ENCODE measurements around the gene EEFSEC. TPM values are rescaled to one million over a fixed set of nuclear protein-coding genes. Genes with fewer than 3 reads are reported as not detected.

The EEFSEC gene
- polyA plus RNA-seq, 1 donor from 2014 or later, result 4.6 TPM

DNA sequence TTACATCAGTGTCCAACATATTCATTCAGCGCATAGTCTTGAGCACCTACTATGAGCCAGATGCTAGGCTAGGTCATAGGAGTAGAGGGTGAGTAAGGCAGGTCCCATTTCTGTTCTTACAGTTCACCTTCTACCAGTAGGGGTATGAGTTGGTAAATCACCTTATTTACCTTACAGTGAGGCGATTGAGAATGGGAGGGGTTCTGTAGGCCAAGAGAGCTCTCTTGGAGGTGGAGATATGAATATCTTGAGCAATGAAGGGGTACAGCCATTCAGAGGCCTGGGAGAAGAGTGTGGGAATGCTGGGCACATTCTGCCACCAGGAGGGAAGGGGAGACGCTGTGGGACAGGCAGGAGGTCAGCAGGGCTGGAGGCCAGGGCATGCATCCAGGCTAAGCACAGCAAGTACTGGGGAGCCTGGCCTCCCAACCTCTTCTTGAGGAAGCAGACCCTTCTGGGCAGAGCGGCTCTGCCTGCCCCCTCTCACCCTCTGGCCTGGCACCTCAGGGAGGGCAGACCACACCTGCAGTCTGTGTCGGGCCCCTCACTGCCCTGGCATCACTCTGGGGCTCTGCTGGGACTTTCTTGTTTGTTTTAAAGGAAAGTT, 123.4 kb downstream of the EEFSEC start:
- Histone ChIP-seq H3K9ac (ENCODE audit: low read length) (no peak overlapping the region), H3K79me2 (replicated peaks; ENCODE audit: insufficient read depth, low read length) (no peaks in the 10 kb centered on the region), H3K27me3 (ENCODE audit: insufficient read depth, low read depth, low read length) (no peaks in the 10 kb centered on the region), H2AFZ (ENCODE audit: low read depth, low read length) (no peak overlapping the region), H3K36me3 (ENCODE audit: insufficient read depth, low read length) (no peaks in the 10 kb centered on the region), H4K20me1 (ENCODE audit: insufficient read depth) (no peaks in the 10 kb centered on the region), H3K27ac (ENCODE audit: low read length) (no peak overlapping the region), H3K4me3 (ENCODE audit: low read length) (no peak overlapping the region), H3F3A (ENCODE audit: insufficient read depth, low read length, poor library complexity, severe bottlenecking) (no peaks in the 10 kb centered on the region), H3K9me3 (ENCODE audit: low read length) (no peaks in the 10 kb centered on the region), H3K9me2 (ENCODE audit: insufficient read depth, low read length) (no peaks in the 10 kb centered on the region), H3K4me2 (ENCODE audit: low read length) (no peak overlapping the region)
- no peak for TF ChIP-seq RAD21 (conservative IDR thresholded peaks at IDR 0.05)

- no peaks in the 10 kb centered on the region for H3K27me3 ChIP-seq (ENCODE audit: insufficient read depth, low read depth, low read length)
- no peaks in the 10 kb centered on the region for H3K36me3 ChIP-seq (ENCODE audit: insufficient read depth, low read length)
- no peaks in the 10 kb centered on the region for H4K20me1 ChIP-seq (ENCODE audit: insufficient read depth)
- TF ChIP-seq MXI1 (conservative IDR thresholded peaks at IDR 0.05; ENCODE audit: poor library complexity, severe bottlenecking) (no peak), TAF1 (IDR thresholded peaks at IDR 0.05; ENCODE audit: low read depth) (no peak), RAD21 (conservative IDR thresholded peaks at IDR 0.05) (no peak), EP300 (conservative IDR thresholded peaks at IDR 0.05; ENCODE audit: poor library complexity, severe bottlenecking) (no peak), POLR2AphosphoS5 (IDR thresholded peaks at IDR 0.05) (no peak), SMC3 (conservative IDR thresholded peaks at IDR 0.05; ENCODE audit: poor library complexity) (no peak), EZH2 (IDR thresholded peaks at IDR 0.05; ENCODE audit: borderline replicate concordance, insufficient read depth, low read length, poor library complexity, severe bottlenecking) (no peak)
- TF ChIP-seq, protein P1, sequence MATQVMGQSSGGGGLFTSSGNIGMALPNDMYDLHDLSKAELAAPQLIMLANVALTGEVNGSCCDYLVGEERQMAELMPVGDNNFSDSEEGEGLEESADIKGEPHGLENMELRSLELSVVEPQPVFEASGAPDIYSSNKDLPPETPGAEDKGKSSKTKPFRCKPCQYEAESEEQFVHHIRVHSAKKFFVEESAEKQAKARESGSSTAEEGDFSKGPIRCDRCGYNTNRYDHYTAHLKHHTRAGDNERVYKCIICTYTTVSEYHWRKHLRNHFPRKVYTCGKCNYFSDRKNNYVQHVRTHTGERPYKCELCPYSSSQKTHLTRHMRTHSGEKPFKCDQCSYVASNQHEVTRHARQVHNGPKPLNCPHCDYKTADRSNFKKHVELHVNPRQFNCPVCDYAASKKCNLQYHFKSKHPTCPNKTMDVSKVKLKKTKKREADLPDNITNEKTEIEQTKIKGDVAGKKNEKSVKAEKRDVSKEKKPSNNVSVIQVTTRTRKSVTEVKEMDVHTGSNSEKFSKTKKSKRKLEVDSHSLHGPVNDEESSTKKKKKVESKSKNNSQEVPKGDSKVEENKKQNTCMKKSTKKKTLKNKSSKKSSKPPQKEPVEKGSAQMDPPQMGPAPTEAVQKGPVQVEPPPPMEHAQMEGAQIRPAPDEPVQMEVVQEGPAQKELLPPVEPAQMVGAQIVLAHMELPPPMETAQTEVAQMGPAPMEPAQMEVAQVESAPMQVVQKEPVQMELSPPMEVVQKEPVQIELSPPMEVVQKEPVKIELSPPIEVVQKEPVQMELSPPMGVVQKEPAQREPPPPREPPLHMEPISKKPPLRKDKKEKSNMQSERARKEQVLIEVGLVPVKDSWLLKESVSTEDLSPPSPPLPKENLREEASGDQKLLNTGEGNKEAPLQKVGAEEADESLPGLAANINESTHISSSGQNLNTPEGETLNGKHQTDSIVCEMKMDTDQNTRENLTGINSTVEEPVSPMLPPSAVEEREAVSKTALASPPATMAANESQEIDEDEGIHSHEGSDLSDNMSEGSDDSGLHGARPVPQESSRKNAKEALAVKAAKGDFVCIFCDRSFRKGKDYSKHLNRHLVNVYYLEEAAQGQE (IDR thresholded peaks at IDR 0.05; ENCODE audit: borderline replicate concordance), result no peak
- TF ChIP-seq, protein P2, sequence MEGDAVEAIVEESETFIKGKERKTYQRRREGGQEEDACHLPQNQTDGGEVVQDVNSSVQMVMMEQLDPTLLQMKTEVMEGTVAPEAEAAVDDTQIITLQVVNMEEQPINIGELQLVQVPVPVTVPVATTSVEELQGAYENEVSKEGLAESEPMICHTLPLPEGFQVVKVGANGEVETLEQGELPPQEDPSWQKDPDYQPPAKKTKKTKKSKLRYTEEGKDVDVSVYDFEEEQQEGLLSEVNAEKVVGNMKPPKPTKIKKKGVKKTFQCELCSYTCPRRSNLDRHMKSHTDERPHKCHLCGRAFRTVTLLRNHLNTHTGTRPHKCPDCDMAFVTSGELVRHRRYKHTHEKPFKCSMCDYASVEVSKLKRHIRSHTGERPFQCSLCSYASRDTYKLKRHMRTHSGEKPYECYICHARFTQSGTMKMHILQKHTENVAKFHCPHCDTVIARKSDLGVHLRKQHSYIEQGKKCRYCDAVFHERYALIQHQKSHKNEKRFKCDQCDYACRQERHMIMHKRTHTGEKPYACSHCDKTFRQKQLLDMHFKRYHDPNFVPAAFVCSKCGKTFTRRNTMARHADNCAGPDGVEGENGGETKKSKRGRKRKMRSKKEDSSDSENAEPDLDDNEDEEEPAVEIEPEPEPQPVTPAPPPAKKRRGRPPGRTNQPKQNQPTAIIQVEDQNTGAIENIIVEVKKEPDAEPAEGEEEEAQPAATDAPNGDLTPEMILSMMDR (IDR thresholded peaks at IDR 0.05; ENCODE audit: poor library complexity, severe bottlenecking), result no peak
- H2AFZ ChIP-seq (ENCODE audit: low read depth, low read length), result no peak overlapping the region
- no peaks in the 10 kb centered on the region for H3K9me3 ChIP-seq (ENCODE audit: low read length)
- H3K9ac ChIP-seq (ENCODE audit: low read length), result no peak overlapping the region
- no peak overlapping the region for H3K4me3 ChIP-seq (ENCODE audit: low read length)
- H3K9me2 ChIP-seq (ENCODE audit: insufficient read depth, low read length), result no peaks in the 10 kb centered on the region
- no peaks in the 10 kb centered on the region for H3K79me2 ChIP-seq (replicated peaks; ENCODE audit: insufficient read depth, low read length)
- no peak overlapping the region for H3K4me2 ChIP-seq (ENCODE audit: low read length)
- no peaks in the 10 kb centered on the region for H3F3A ChIP-seq (ENCODE audit: insufficient read depth, low read length, poor library complexity, severe bottlenecking)
- no peak overlapping the region for H3K27ac ChIP-seq (ENCODE audit: low read length)
Measured at GRCh38 chr3:128277378-128278069, 124.2 kb downstream of the EEFSEC start.

Data from neural cell (in vitro differentiated cells).